ENCODE data around the gene ITGAD.

The ITGAD gene

DNA sequence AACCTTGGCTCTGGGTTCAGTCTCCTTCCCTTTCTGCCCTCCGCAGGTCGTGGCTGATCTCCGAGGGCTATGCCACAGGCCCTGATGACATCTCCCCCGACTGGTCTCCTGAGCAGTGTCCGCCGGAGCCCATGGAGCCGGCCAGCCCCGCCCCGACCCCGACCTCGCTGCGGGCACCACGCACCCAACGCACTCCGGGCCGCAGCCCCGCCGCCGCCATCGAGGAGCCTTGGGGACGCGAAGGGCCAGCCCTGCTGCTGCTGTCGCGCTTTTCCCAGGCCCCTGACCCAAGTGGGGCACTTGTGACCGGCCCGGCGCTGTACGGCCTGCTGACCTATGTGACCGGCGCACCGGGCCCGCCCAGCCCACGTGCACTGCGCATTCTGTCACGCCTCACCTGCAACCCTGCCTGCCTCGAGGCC is 71.2 kb downstream of the ITGAD start:
- no peaks in the 10 kb centered on the region for H3K9me3 ChIP-seq (ENCODE audit: insufficient read depth, low read length)
- no peak overlapping the region for H3K27ac ChIP-seq (ENCODE audit: low read depth, low read length)
- no peak overlapping the region for H3K4me2 ChIP-seq (ENCODE audit: low read depth, low read length, poor library complexity, severe bottlenecking)
- no peak overlapping the region for H3K9ac ChIP-seq (ENCODE audit: low read length)
- H3K27me3 ChIP-seq (ENCODE audit: low read length), result no peaks in the 10 kb centered on the region
- TF ChIP-seq, protein P1, sequence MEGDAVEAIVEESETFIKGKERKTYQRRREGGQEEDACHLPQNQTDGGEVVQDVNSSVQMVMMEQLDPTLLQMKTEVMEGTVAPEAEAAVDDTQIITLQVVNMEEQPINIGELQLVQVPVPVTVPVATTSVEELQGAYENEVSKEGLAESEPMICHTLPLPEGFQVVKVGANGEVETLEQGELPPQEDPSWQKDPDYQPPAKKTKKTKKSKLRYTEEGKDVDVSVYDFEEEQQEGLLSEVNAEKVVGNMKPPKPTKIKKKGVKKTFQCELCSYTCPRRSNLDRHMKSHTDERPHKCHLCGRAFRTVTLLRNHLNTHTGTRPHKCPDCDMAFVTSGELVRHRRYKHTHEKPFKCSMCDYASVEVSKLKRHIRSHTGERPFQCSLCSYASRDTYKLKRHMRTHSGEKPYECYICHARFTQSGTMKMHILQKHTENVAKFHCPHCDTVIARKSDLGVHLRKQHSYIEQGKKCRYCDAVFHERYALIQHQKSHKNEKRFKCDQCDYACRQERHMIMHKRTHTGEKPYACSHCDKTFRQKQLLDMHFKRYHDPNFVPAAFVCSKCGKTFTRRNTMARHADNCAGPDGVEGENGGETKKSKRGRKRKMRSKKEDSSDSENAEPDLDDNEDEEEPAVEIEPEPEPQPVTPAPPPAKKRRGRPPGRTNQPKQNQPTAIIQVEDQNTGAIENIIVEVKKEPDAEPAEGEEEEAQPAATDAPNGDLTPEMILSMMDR (IDR thresholded peaks at IDR 0.05; ENCODE audit: insufficient read depth, low read length, poor library complexity, severe bottlenecking), result no peak
- no peak for TF ChIP-seq EZH2phosphoT487 (conservative IDR thresholded peaks at IDR 0.05; ENCODE audit: low read length)
- H3K36me3 ChIP-seq (ENCODE audit: low read length), result no peaks in the 10 kb centered on the region
- no peak overlapping the region for H3K4me3 ChIP-seq (ENCODE audit: insufficient read depth, low read length, poor library complexity, severe bottlenecking)
- H2AFZ ChIP-seq (ENCODE audit: low read depth, low read length, severe bottlenecking), result no peak overlapping the region
- no peaks in the 10 kb centered on the region for H3K9me2 ChIP-seq (replicated peaks; ENCODE audit: insufficient read depth, low read length)
- H3F3A ChIP-seq (ENCODE audit: insufficient read depth), result 0 out of 2 replicates have a peak, but pooled peaks cover 4% of the 10 kb centered on the region
- H4K20me1 ChIP-seq (ENCODE audit: low read depth, low read length), result 0 out of 2 replicates have a peak, but pooled peaks cover 5% of the 10 kb centered on the region
- H3K79me2 ChIP-seq (ENCODE audit: insufficient read depth, low read length), result no peaks in the 10 kb centered on the region

DNA sequence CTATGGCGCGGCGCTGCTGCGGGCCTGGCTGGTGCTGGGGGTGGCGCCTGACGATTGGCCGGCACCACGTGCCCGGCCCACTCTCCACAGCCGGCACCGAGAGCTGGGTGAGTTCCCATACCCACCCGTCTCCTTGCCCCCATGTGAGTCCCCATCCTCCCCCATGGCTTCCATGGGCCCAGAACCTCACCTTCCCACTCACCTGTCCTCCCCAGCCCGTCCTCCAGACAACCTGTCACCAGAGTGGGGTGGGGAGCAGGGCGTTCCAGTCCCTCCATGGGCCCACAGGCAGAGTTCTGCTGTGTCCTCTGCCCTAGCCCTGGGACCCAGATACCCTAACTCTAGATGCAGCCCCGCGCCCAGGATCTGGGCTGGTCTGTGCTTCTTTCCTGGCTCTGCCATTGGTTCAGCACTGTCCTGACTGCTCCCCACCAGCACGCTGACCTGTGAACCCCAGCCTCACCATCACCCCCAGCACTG is 71.7 kb downstream of the ITGAD start:
- Histone ChIP-seq H3K27ac (ENCODE audit: low read depth, low read length) (no peak overlapping the region), H4K20me1 (ENCODE audit: low read depth, low read length) (0 out of 2 replicates have a peak, but pooled peaks cover 5% of the 10 kb centered on the region), H3K4me2 (ENCODE audit: low read depth, low read length, poor library complexity, severe bottlenecking) (no peak overlapping the region), H2AFZ (ENCODE audit: low read depth, low read length, severe bottlenecking) (no peak overlapping the region), H3K9me2 (replicated peaks; ENCODE audit: insufficient read depth, low read length) (no peaks in the 10 kb centered on the region), H3K9ac (ENCODE audit: low read length) (no peak overlapping the region), H3K79me2 (ENCODE audit: insufficient read depth, low read length) (no peaks in the 10 kb centered on the region), H3K9me3 (ENCODE audit: insufficient read depth, low read length) (no peaks in the 10 kb centered on the region), H3K27me3 (ENCODE audit: low read length) (no peaks in the 10 kb centered on the region), H3K4me3 (ENCODE audit: insufficient read depth, low read length, poor library complexity, severe bottlenecking) (no peak overlapping the region), H3F3A (ENCODE audit: insufficient read depth) (0 out of 2 replicates have a peak, but pooled peaks cover 4% of the 10 kb centered on the region), H3K36me3 (ENCODE audit: low read length) (no peaks in the 10 kb centered on the region)
- no peak for TF ChIP-seq EZH2phosphoT487 (conservative IDR thresholded peaks at IDR 0.05; ENCODE audit: low read length)
- TF ChIP-seq, protein P1 (IDR thresholded peaks at IDR 0.05; ENCODE audit: insufficient read depth, low read length, poor library complexity, severe bottlenecking), result no peak

DNA sequence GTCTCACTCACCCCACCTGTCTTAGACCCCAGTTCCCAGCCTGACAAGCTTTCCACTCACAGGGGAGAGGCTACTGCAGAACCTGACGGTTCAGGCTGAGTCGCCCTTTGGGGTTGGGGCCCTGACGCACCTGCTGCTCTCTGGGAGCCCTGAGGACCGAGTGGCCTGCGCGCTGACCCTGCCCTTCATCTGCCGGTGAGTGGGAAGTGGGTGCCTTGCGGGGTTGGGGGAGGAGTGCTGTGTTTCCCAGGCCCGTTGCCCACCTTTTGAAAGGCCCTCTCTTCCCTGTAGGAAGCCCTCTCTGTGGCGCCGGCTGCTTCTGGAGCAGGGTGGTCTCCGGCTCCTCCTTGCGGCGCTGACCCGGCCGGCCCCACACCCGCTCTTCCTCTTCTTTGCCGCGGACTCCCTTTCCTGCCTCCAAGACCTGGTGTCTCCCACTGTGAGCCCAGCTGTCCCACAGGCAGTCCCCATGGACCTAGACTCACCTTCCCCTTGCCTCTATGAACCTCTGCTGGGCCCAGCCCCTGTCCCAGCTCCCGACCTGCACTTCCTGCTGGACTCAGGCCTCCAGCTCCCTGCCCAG is 72.7 kb downstream of the ITGAD start:
- Histone ChIP-seq H3K79me2 (ENCODE audit: insufficient read depth, low read length) (no peaks in the 10 kb centered on the region), H3K4me2 (ENCODE audit: low read depth, low read length, poor library complexity, severe bottlenecking) (no peak overlapping the region), H3K9me2 (replicated peaks; ENCODE audit: insufficient read depth, low read length) (no peaks in the 10 kb centered on the region), H3K27ac (ENCODE audit: low read depth, low read length) (no peak overlapping the region), H3K4me3 (ENCODE audit: insufficient read depth, low read length, poor library complexity, severe bottlenecking) (no peak overlapping the region), H3K9me3 (ENCODE audit: insufficient read depth, low read length) (no peaks in the 10 kb centered on the region), H4K20me1 (ENCODE audit: low read depth, low read length) (no peaks in the 10 kb centered on the region), H3K27me3 (ENCODE audit: low read length) (no peaks in the 10 kb centered on the region), H3K9ac (ENCODE audit: low read length) (no peak overlapping the region), H3K36me3 (ENCODE audit: low read length) (no peaks in the 10 kb centered on the region), H2AFZ (ENCODE audit: low read depth, low read length, severe bottlenecking) (no peak overlapping the region), H3F3A (ENCODE audit: insufficient read depth) (no peaks in the 10 kb centered on the region)
- TF ChIP-seq EZH2phosphoT487 (conservative IDR thresholded peaks at IDR 0.05; ENCODE audit: low read length), result no peak
- TF ChIP-seq, protein P1 (IDR thresholded peaks at IDR 0.05; ENCODE audit: insufficient read depth, low read length, poor library complexity, severe bottlenecking), result no peak
